ENCODE data around the gene STRN4. TPM values are rescaled to one million over a fixed set of nuclear protein-coding genes. Genes with fewer than 3 reads are reported as not detected.

Gene STRN4
- total RNA-seq, 1 experiment from 2014 or later = 143 TPM

DNA sequence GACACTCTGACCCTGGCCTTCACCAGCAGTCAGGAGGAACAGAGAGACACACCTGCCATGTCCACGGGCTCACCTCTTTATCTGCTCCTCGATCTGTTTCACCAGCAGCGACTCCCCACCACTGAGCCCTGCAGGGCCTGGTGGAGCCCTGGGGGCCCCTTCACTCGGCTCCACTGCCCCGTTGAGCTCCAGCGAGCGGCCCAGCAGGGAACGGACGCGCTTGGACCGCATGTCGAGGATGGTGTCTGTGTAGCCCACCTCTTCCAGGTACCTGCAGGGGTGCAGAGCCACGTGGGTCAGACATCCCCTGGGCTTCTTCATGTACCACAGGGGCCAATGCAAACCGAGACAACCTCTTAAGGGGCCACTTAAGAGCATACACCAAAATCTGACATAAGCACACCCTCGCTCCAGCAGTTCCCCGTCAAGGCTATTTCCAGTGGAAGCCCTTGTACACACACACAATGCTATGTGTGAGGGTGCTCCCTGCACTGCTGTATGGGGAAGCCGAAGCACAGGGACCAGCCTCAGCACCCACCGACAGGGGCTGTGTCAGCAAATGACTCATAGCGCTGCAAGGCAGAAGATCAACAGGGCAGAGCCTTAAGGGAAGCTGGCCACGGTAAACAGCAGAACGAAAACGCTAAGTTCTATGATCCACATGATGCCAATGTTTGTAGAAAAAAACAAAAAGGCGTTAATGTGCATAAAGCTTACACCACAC lies 13.1 kb downstream of the STRN4 start:
- no peak overlapping the region for H4K91ac ChIP-seq (ENCODE audit: insufficient read length, low read depth, low read length)
- H3K23me2 ChIP-seq (ENCODE audit: insufficient read length, low read depth, low read length, poor library complexity, severe bottlenecking) = no peaks in the 10 kb centered on the region
- WGBS (ENCODE audit: extremely low coverage, insufficient read length, low lambda C conversion rate) = no CpG with 5 or more reads among the region's 23 CpGs
- no peak overlapping the region for H3K9ac ChIP-seq (ENCODE audit: extremely low read depth, insufficient read length, low read length)
- no peaks in the 10 kb centered on the region; the same call in 1 of the 2 replicates for H3K79me2 ChIP-seq (ENCODE audit: insufficient read depth, low read length)
- no peak overlapping the region for H2BK12ac ChIP-seq (ENCODE audit: insufficient read length, low read depth, low read length)
- H2BK120ac ChIP-seq (ENCODE audit: low read depth, low read length, poor library complexity, severe bottlenecking) = no peak overlapping the region
- H3K27ac ChIP-seq (ENCODE audit: insufficient read length, low read depth, low read length) = no peak overlapping the region
- H2BK20ac ChIP-seq (ENCODE audit: low read depth, low read length, poor library complexity, severe bottlenecking) = no peak overlapping the region
- no peak overlapping the region for H3T11ph ChIP-seq (ENCODE audit: low read length)
- no peaks in the 10 kb centered on the region for H3K27me3 ChIP-seq (ENCODE audit: insufficient read depth, low read length)
- H3K4me2 ChIP-seq (ENCODE audit: insufficient read depth, insufficient read length, low read length) = no peak overlapping the region
- TF ChIP-seq, protein P1, sequence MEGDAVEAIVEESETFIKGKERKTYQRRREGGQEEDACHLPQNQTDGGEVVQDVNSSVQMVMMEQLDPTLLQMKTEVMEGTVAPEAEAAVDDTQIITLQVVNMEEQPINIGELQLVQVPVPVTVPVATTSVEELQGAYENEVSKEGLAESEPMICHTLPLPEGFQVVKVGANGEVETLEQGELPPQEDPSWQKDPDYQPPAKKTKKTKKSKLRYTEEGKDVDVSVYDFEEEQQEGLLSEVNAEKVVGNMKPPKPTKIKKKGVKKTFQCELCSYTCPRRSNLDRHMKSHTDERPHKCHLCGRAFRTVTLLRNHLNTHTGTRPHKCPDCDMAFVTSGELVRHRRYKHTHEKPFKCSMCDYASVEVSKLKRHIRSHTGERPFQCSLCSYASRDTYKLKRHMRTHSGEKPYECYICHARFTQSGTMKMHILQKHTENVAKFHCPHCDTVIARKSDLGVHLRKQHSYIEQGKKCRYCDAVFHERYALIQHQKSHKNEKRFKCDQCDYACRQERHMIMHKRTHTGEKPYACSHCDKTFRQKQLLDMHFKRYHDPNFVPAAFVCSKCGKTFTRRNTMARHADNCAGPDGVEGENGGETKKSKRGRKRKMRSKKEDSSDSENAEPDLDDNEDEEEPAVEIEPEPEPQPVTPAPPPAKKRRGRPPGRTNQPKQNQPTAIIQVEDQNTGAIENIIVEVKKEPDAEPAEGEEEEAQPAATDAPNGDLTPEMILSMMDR (conservative IDR thresholded peaks at IDR 0.05) = no peak
- H2AFZ ChIP-seq (ENCODE audit: low read length) = no peak overlapping the region
- no peaks in the 10 kb centered on the region for H3K79me1 ChIP-seq (ENCODE audit: insufficient read depth, low read depth, low read length, poor library complexity, severe bottlenecking)
- DNase-seq = no peak
- H4K20me1 ChIP-seq (ENCODE audit: control insufficient read depth, insufficient read depth, insufficient read length) = peaks cover 4% of the 10 kb centered on the region
- H3K4me3 Mint-ChIP-seq = no peak overlapping the region
- no peaks in the 10 kb centered on the region for H3K9me3 Mint-ChIP-seq
- H4K8ac ChIP-seq (replicated peaks; ENCODE audit: insufficient read length, low read depth, low read length) = no peak overlapping the region
- H2BK15ac ChIP-seq (ENCODE audit: low read depth, low read length) = no peak overlapping the region
- no peak overlapping the region for H3K23ac ChIP-seq (ENCODE audit: insufficient read length, low read depth, low read length)
- no peaks in the 10 kb centered on the region for H3K9me3 ChIP-seq (ENCODE audit: control insufficient read depth, low read depth, low read length)
- H2BK5ac ChIP-seq (ENCODE audit: insufficient read length, low read length) = no peak overlapping the region
- H2AK5ac ChIP-seq (ENCODE audit: insufficient read length, low read length) = no peak overlapping the region
- H4K5ac ChIP-seq (ENCODE audit: insufficient read length, low read depth, low read length) = no peak overlapping the region
- peaks cover 48 to 87% (median 84%) of the 10 kb centered on the region in 3 experiments; a peak in 6 of 7 replicates for H3K36me3 Mint-ChIP-seq (ENCODE audit: insufficient read depth in 1 of 3, low read depth in 3 of 3)
- no peaks in the 10 kb centered on the region for H3K4me1 ChIP-seq (ENCODE audit: insufficient read depth, low read length)
- H3K4me1 Mint-ChIP-seq = peaks cover 6% of the 10 kb centered on the region in 2 experiments; a peak in 2 of 4 replicates
- H3K18ac ChIP-seq (ENCODE audit: insufficient read length, low read depth, low read length) = no peak overlapping the region
- H3K56ac ChIP-seq (ENCODE audit: insufficient read length, low read depth, low read length) = no peak overlapping the region
- no peak overlapping the region for H3K14ac ChIP-seq (ENCODE audit: insufficient read depth, low read length)
- H3K27ac Mint-ChIP-seq = 0 out of 7 replicates have a peak overlapping the region, but pooled peaks of 1 of the 3 experiments have one; percentile 49
- no peak overlapping the region for H3K4ac ChIP-seq (ENCODE audit: low read depth, low read length)
- no peaks in the 10 kb centered on the region; the same call in 1 of the 2 replicates for H3K27me3 Mint-ChIP-seq (ENCODE audit: low read depth)
